GM12878 (cell line): ENCODE measurements around the gene AGXT. TPM values are rescaled to one million over a fixed set of nuclear protein-coding genes. Genes with fewer than 3 reads are reported as not detected.
A peak's percentile ranks its signal among the peaks of the same experiment; 100 is the strongest.

ENCODE experiments used
- ATAC-seq: fragments of 200-7000 bp; cut with Tn5 transposase; 3 replicates; pipeline ENCODE4 v1.9.1; 2020; ENCODE audit warnings: mild to moderate bottlenecking, moderate library complexity
- BruUV-seq: library from RNA; stranded (reverse); fragments of 400-500 nt; replicated peaks from 2 replicates; lab custom pipeline; 2021; lab: Mats Ljungman, UMichigan
- CTCF ChIA-PET: fragments of 300-600 bp; sonication (Branson Sonifier 250); formaldehyde crosslinking; extraction: SDS; loops from one replicate; lab custom pipeline; 2021; ENCODE audit warnings: inconsistent platforms; lab: Yijun Ruan, JAX
- POLR2A ChIA-PET: fragments of 350-600 bp; formaldehyde crosslinking; extraction: SDS; loops from one replicate; lab custom pipeline; 2021; ENCODE audit warnings: inconsistent platforms; lab: Charles Lee
- RAD21 ChIA-PET: fragments of 300-600 bp; sonication (Branson Sonifier 250); formaldehyde crosslinking; loops from one replicate; lab custom pipeline; 2023; ENCODE audit warnings: antibody characterized with exemption; ENCODE audit not compliant: unreplicated experiment; lab: Charles Lee
- SMC1A ChIA-PET: fragments of 300-600 bp; sonication (Branson Sonifier 250); formaldehyde crosslinking; loops from one replicate; lab custom pipeline; 2023; ENCODE audit not compliant: unreplicated experiment, uncharacterized antibody; lab: Charles Lee
- DNase-seq: peaks from one replicate; pipeline ENCODE4 v3.0.0-alpha.2; 2011; ENCODE audit warnings: low read depth, low spot score
- FAIRE-seq: peaks from 3 replicates; lab custom pipeline; 2011; peaks lifted over from hg19 to GRCh38; lab: Jason Lieb, UNC
- H2AFZ ChIP-seq: 2 replicates; pipeline ENCODE4 v1.6.0; 2011; ENCODE audit warnings: low read depth, low read length, control low read depth; ENCODE audit not compliant: control insufficient read depth
- H3K27ac ChIP-seq: 2 replicates; pipeline ENCODE4 v1.5.1; 2011; ENCODE audit warnings: control low read depth; ENCODE audit not compliant: control insufficient read depth, insufficient read depth
- H3K27me3 ChIP-seq, 2 experiments: replicated peaks in 1 of 2; 2 replicates each; pipeline versions ENCODE4 v1.6.0 to v1.6.1; 2011; ENCODE audit warnings: low read length in 1 of 2; ENCODE audit not compliant: control insufficient read depth in 2 of 2, insufficient read depth in 2 of 2
- H3K36me3 ChIP-seq, 2 experiments: 2 replicates each; pipeline ENCODE4 v1.5.1; 2011; ENCODE audit warnings: low read length in 1 of 2; ENCODE audit not compliant: control insufficient read depth in 2 of 2, insufficient read depth in 2 of 2
- H3K4me1 ChIP-seq: 2 replicates; pipeline ENCODE4 v1.6.1; 2011; ENCODE audit warnings: mild to moderate bottlenecking, low read length, moderate library complexity, mixed read lengths; ENCODE audit not compliant: control insufficient read depth, insufficient read depth
- H3K4me2 ChIP-seq: 2 replicates; pipeline ENCODE4 v1.6.0; 2011; ENCODE audit warnings: control low read depth; ENCODE audit not compliant: control insufficient read depth, insufficient read depth
- H3K4me3 ChIP-seq: fragments of 200-600 bp; sonication (generic); 2 replicates; pipeline ENCODE4 v1.5.1; 2016
- H3K79me2 ChIP-seq: 2 replicates; pipeline ENCODE4 v1.6.0; 2011; ENCODE audit warnings: low read length; ENCODE audit not compliant: control insufficient read depth, insufficient read depth
- H3K9ac ChIP-seq: 2 replicates; pipeline ENCODE4 v1.8.0; 2011; ENCODE audit warnings: low read length, control low read depth, mixed read lengths; ENCODE audit not compliant: control insufficient read depth, insufficient read depth
- H3K9me3 ChIP-seq: replicated peaks from 3 replicates; pipeline ENCODE4 v1.5.1; 2011; ENCODE audit warnings: mild to moderate bottlenecking, low read length; ENCODE audit not compliant: control insufficient read depth, insufficient read depth
- H4K20me1 ChIP-seq: 2 replicates; pipeline ENCODE4 v1.6.0; 2011; ENCODE audit not compliant: control insufficient read depth, insufficient read depth
- BHLHE40 ChIP-seq, 2 experiments: fragments of 450-650 bp in 1 of 2; IDR thresholded peaks; 2 replicates each; pipeline ENCODE4 v1.6.1; 2011 to 2017; ENCODE audit warnings: low read depth in 2 of 2, borderline replicate concordance in 1 of 2, improper control_type of control experiment in 1 of 2, low read length in 1 of 2, mild to moderate bottlenecking in 1 of 2
- CREM ChIP-seq: IDR thresholded peaks from 2 replicates; pipeline ENCODE4 v1.6.1; 2014; ENCODE audit warnings: antibody characterized with exemption, low read depth
- E2F4 ChIP-seq: IDR thresholded peaks from 2 replicates; pipeline ENCODE4 v1.6.1; 2012; ENCODE audit warnings: low read depth, low read length, improper control_type of control experiment
- E4F1 ChIP-seq: fragments of 450-650 bp; IDR thresholded peaks from 2 replicates; pipeline ENCODE4 v1.6.1; 2018; ENCODE audit warnings: borderline replicate concordance, mild to moderate bottlenecking; ENCODE audit not compliant: partially characterized antibody
- FOXK2 ChIP-seq: fragments of 450-650 bp; IDR thresholded peaks from 2 replicates; pipeline ENCODE4 v1.6.1; 2017; ENCODE audit warnings: mild to moderate bottlenecking, moderate library complexity
- IRF4 ChIP-seq: IDR thresholded peaks from 2 replicates; pipeline ENCODE4 v1.6.1; 2011; ENCODE audit warnings: low read depth, low read length
- MEF2B ChIP-seq: fragments of 450-650 bp; IDR thresholded peaks from 2 replicates; pipeline ENCODE4 v1.6.1; 2018; ENCODE audit warnings: mild to moderate bottlenecking, moderate library complexity; ENCODE audit not compliant: partially characterized antibody, poor library complexity, severe bottlenecking
- MLLT1 ChIP-seq: fragments of 450-650 bp; IDR thresholded peaks from 2 replicates; pipeline ENCODE4 v1.6.1; 2016; ENCODE audit warnings: mild to moderate bottlenecking
- MTA2 ChIP-seq: fragments of 450-650 bp; IDR thresholded peaks from 2 replicates; pipeline ENCODE4 v1.6.1; 2016; ENCODE audit warnings: low read depth, mild to moderate bottlenecking, moderate library complexity
- NBN ChIP-seq: fragments of 450-650 bp; IDR thresholded peaks from 2 replicates; pipeline ENCODE4 v1.6.1; 2016
- NFYA ChIP-seq: IDR thresholded peaks from 2 replicates; pipeline ENCODE4 v1.6.1; 2011; ENCODE audit warnings: low read depth, mild to moderate bottlenecking, low read length, improper control_type of control experiment, borderline replicate concordance
- NR2F1 ChIP-seq: fragments of 450-650 bp; conservative IDR thresholded peaks from 2 replicates; pipeline ENCODE4 v1.6.1; 2017; ENCODE audit warnings: mild to moderate bottlenecking
- POLR2A ChIP-seq: IDR thresholded peaks from 2 replicates; pipeline ENCODE4 v1.6.1; 2011; ENCODE audit warnings: low read depth, mild to moderate bottlenecking, low read length
- RB1 ChIP-seq: fragments of 450-650 bp; formaldehyde crosslinking; IDR thresholded peaks from 2 replicates; pipeline ENCODE4 v1.6.1; 2017; ENCODE audit warnings: mild to moderate bottlenecking, borderline replicate concordance
- RBBP5 ChIP-seq: fragments of 200-600 bp; sonication (generic); conservative IDR thresholded peaks from 2 replicates; pipeline ENCODE4 v1.6.1; 2016
- SPI1 ChIP-seq: IDR thresholded peaks from 2 replicates; pipeline ENCODE4 v1.6.1; 2011; ENCODE audit warnings: low read depth, mild to moderate bottlenecking, low read length, moderate library complexity, borderline replicate concordance; ENCODE audit not compliant: insufficient read depth
- TCF7 ChIP-seq: IDR thresholded peaks from 2 replicates; pipeline ENCODE4 v1.6.1; 2014; ENCODE audit warnings: antibody characterized with exemption, borderline replicate concordance
- ZBTB33 ChIP-seq: fragments of 450-650 bp; IDR thresholded peaks from 2 replicates; pipeline ENCODE4 v1.6.1; 2017; ENCODE audit warnings: mild to moderate bottlenecking
- WGBS: methylation state at CpG from one replicate; pipeline ENCODE4 v1.1.6; 2016; ENCODE audit warnings: low lambda C conversion rate; ENCODE audit not compliant: insufficient replicate concordance, insufficient coverage; ENCODE audit errors: missing lambda C conversion rate; 5-methylcytosine and 5-hydroxymethylcytosine counted together
- in situ Hi-C: fragments of 300-500 bp; cut with MboI; formaldehyde crosslinking; loops from 9 replicates; pipeline ENCODE4 v1.14.3; 2018; ENCODE audit warnings: mixed read lengths
- intact Hi-C: fragments of 100-400 bp; cut with micrococcal nuclease; formaldehyde crosslinking; loops from one replicate; pipeline ENCODE4 v1.14.2; 2022; ENCODE audit not compliant: unreplicated experiment
- polyA plus RNA-seq, 11 experiments: library from polyadenylated mRNA; depleted of rRNA in 4 of 11; unstranded in 6 of 11; stranded (reverse) in 5 of 11; fragments of >200 nt; fragmentation: Nextera tagmentation in 4 of 11; fragmentation: Illumina TruSeq in 1 of 11; extraction: Ambion mirVana in 4 of 11; extraction: Trizol in 1 of 11; gene quantifications; 1 replicate in 1 of 11; 2 replicates in 10 of 11; pipeline versions ENCODE4 v1.2.1 to v1.2.3, GENCODE V29; 2011 to 2016; ENCODE audit warnings: inconsistent platforms in 2 of 11, missing spikeins in 2 of 11, low read depth in 1 of 11
- total RNA-seq, 4 experiments: library from RNA; depleted of rRNA in 3 of 4; stranded (reverse); fragments of >200 nt in 3 of 4; fragmentation: Illumina TruSeq in 1 of 4; extraction: Trizol in 1 of 4; gene quantifications; 2 replicates each; pipeline versions ENCODE4 v1.2.1 to v1.2.3, GENCODE V29; 2013 to 2021

Gene AGXT
- total and polyA plus RNA-seq, 10 of the 15 experiments (the other 5 are each of a cell fraction or from before 2014, with no cell fraction given) = 0.18 TPM; not detected in 9

- TF ChIP-seq NBN (no peak), RB1 (no peak), ZBTB33 (no peak), FOXK2 (no peak)
Measured at GRCh38 chr2:240892925-240893324, 24.3 kb downstream of the AGXT start (continued).

GRCh38 chr2:240893363-240893844 is 24.8 kb downstream of the AGXT start:
- H3K79me2 ChIP-seq = no peaks in the 10 kb centered on the region
- TF ChIP-seq MEF2B (no peak), BHLHE40 (IDR thresholded peaks at IDR 0.05; ENCODE audit: borderline replicate concordance in 1 of 2, low read depth in 2 of 2, low read length in 1 of 2) (peak in 1 of 2 experiments; percentile 47; a peak in 2 of 4 replicates), IRF4 (no peak), MLLT1 (no peak), E2F4 (no peak), RBBP5 (no peak), MTA2 (no peak), CREM (no peak), NR2F1 (peak; percentile 83), SPI1 (peak; percentile 62; the same call in 1 of the 2 replicates), NFYA (no peak), TCF7 (no peak), POLR2A (no peak), E4F1 (no peak)

More at GRCh38 chr2:240893363-240893844, 24.8 kb downstream of the AGXT start:
- in situ Hi-C loops (no loop called here), intact Hi-C loops (no loop called here)
- no peak for FAIRE-seq
- no peaks in the 10 kb centered on the region for H4K20me1 ChIP-seq
- H3K27ac ChIP-seq = no peak overlapping the region
- no peak overlapping the region for H3K4me3 ChIP-seq
- no peak overlapping the region for H3K9ac ChIP-seq
- SMC1A ChIA-PET = no interaction called here
- WGBS = 13% methylated on average over 17 of the region's 17 CpGs
- no peak overlapping the region for H3K4me2 ChIP-seq
- DNase-seq = no peak
- H3K27me3 ChIP-seq = no peaks in the 10 kb centered on the region
- CTCF ChIA-PET = interaction anchor here (1.9 kb wide), 1 partner anchor 21 kb away, joined by 4 read pairs; no protein-coding TSS in a partner anchor
- no TSS peak for BruUV-seq
- H3K36me3 ChIP-seq = no peaks in the 10 kb centered on the region
- peak; percentile 70 for ATAC-seq
- no peaks in the 10 kb centered on the region for H3K9me3 ChIP-seq
- H3K4me1 ChIP-seq = no peaks in the 10 kb centered on the region
- no peak overlapping the region; the same call in 1 of the 2 replicates for H2AFZ ChIP-seq
- POLR2A ChIA-PET = no interaction called here
- RAD21 ChIA-PET = no interaction called here
